Cardiac muscle cell (in vitro differentiated cells and primary cell): Measurements from ENCODE around the gene ZNF24. TPM values are rescaled to one million over a fixed set of nuclear protein-coding genes. Genes with fewer than 3 reads are reported as not detected.
A peak's percentile ranks its signal among the peaks of the same experiment; 100 is the strongest.

ENCODE experiments used
- DNase-seq, 2 donors: peaks; one replicate each; pipeline versions ENCODE4 v3.0.0 to v3.0.0-alpha.2; 2010 to 2017; ENCODE audit warnings: low read depth in 1 of 2, low spot score in 1 of 2
- H3K27ac ChIP-seq: fragments of 200-600 bp; sonication (generic); 2 replicates; pipeline ENCODE4 v1.5.1; 2016
- H3K27me3 ChIP-seq: fragments of 200-600 bp; sonication (generic); 2 replicates; pipeline ENCODE4 v1.6.0; 2016; ENCODE audit warnings: control low read depth
- H3K36me3 ChIP-seq: fragments of 200-600 bp; sonication (generic); 2 replicates; pipeline ENCODE4 v1.5.1; 2016; ENCODE audit warnings: control low read depth
- H3K4me1 ChIP-seq: fragments of 200-600 bp; sonication (generic); 2 replicates; pipeline ENCODE4 v1.8.1; 2017; ENCODE audit warnings: low read depth, mild to moderate bottlenecking, mixed run types
- H3K4me3 ChIP-seq: fragments of 200-600 bp; sonication (generic); 2 replicates; pipeline ENCODE4 v1.5.1; 2016; ENCODE audit warnings: mild to moderate bottlenecking
- H3K9me3 ChIP-seq: fragments of 200-600 bp; sonication (generic); 2 replicates; pipeline ENCODE4 v1.5.1; 2017; ENCODE audit warnings: low read depth, mild to moderate bottlenecking, control low read depth
- CTCF ChIP-seq: IDR thresholded peaks from 2 replicates; pipeline ENCODE4 v1.5.1; 2012; ENCODE audit warnings: low read depth, mild to moderate bottlenecking, low read length
- polyA plus RNA-seq: library from polyadenylated mRNA; unstranded; fragments of >200 nt; fragmentation: Nextera tagmentation; extraction: Ambion mirVana; gene quantifications from 2 replicates; pipeline ENCODE4 v1.2.1, GENCODE V29; 2016
- total RNA-seq: library from RNA; depleted of rRNA; stranded (reverse); fragments of >200 nt; gene quantifications from 2 replicates; pipeline ENCODE4 v1.2.3, GENCODE V29; 2016

ZNF24 gene
- total and polyA plus RNA-seq, 2 experiments from 2014 or later: 38.5 to 41.1 TPM

GRCh38 chr18:35291166-35291565 lies 53.1 kb downstream of the ZNF24 start:
- no peaks in the 10 kb centered on the region for H3K9me3 ChIP-seq
- no peaks in the 10 kb centered on the region for H3K4me1 ChIP-seq
- DNase-seq: no peak
- peak overlapping the region; percentile 67 for H3K4me3 ChIP-seq
- no peak overlapping the region for H3K27ac ChIP-seq
- no peak for TF ChIP-seq CTCF
- H3K36me3 ChIP-seq: peaks cover 4% of the 10 kb centered on the region
- no peaks in the 10 kb centered on the region for H3K27me3 ChIP-seq

- Histone ChIP-seq H3K36me3 (peaks cover 4% of the 10 kb centered on the region), H3K27me3 (no peaks in the 10 kb centered on the region), H3K9me3 (no peaks in the 10 kb centered on the region), H3K4me3 (peak within 1 kb of the TSS; percentile 67), H3K4me1 (no peaks in the 10 kb centered on the region), H3K27ac (peak within 1 kb of the TSS; percentile 84)
- TF ChIP-seq CTCF: no peak
- peak; percentile 95 to 97 for DNase-seq
Measured at GRCh38 chr18:35290094-35290735, 54.0 kb downstream of the ZNF24 start, which contains the start of gene ZSCAN30. Gene ZSCAN30 (minus strand): TSS chr18:35290229. CDS start chr18:35264352, 25,877 bp downstream.

- Histone ChIP-seq H3K27me3 (no peaks in the 10 kb centered on the region), H3K9me3 (no peaks in the 10 kb centered on the region), H3K36me3 (peaks cover 3% of the 10 kb centered on the region), H3K4me3 (peak overlapping the region; percentile 67), H3K27ac (peak overlapping the region; percentile 84), H3K4me1 (no peaks in the 10 kb centered on the region)
- DNase-seq: no peak
- TF ChIP-seq CTCF: no peak
Measured at GRCh38 chr18:35289727-35290093, 54.5 kb downstream of the ZNF24 start.

GRCh38 chr18:35289293-35289692 lies 54.9 kb downstream of the ZNF24 start:
- Histone ChIP-seq H3K9me3 (no peaks in the 10 kb centered on the region), H3K27me3 (no peaks in the 10 kb centered on the region), H3K27ac (peak overlapping the region; percentile 84), H3K36me3 (no peaks in the 10 kb centered on the region), H3K4me1 (no peaks in the 10 kb centered on the region), H3K4me3 (peak overlapping the region; percentile 67)
- DNase-seq: peak; percentile 1 to 20
- no peak for TF ChIP-seq CTCF

GRCh38 chr18:35284841-35285240 lies 59.4 kb downstream of the ZNF24 start:
- no peak overlapping the region for H3K4me3 ChIP-seq
- TF ChIP-seq CTCF: no peak
- H3K9me3 ChIP-seq: no peaks in the 10 kb centered on the region

More at GRCh38 chr18:35284841-35285240, 59.4 kb downstream of the ZNF24 start:
- Histone ChIP-seq H3K4me1 (no peaks in the 10 kb centered on the region), H3K36me3 (no peaks in the 10 kb centered on the region), H3K27me3 (no peaks in the 10 kb centered on the region), H3K27ac (no peak overlapping the region)
- no peak for DNase-seq
